ENCODE measurements around the gene MYO3A.

The MYO3A gene

DNA sequence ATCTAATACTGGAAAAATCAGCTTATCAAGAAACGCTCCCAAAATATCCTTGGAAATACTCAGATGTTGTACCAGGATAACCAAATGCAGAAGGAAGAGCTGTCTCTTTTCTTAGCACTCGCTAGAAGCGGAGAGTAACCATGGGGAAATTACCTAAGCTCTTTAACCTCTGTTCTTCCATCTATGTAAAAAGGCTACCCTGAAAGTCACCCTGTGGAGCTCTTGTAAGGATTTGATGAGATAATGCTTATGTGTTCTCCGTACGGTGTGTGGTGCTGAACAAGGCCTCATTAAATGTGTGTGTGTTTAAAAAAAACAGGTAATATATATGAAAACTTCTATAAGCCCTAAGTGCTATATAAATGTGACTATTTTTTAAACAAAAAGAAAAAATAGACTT lies 38.2 kb upstream of the MYO3A start:
- Histone ChIP-seq H3K4me2 (ENCODE audit: low read length) (no peak overlapping the region), H4K20me1 (ENCODE audit: control insufficient read depth, insufficient read depth, low read depth, low read length) (no peaks in the 10 kb centered on the region), H3K4me1 (ENCODE audit: control insufficient read depth, low read length) (no peaks in the 10 kb centered on the region), H3K36me3 (ENCODE audit: control insufficient read depth, low read length) (no peaks in the 10 kb centered on the region), H3K4me3 (ENCODE audit: low read length) (no peak overlapping the region), H3K27me3 (ENCODE audit: control insufficient read depth, low read length) (no peaks in the 10 kb centered on the region), H3K9me3 (ENCODE audit: control insufficient read depth, insufficient read depth, low read length) (no peaks in the 10 kb centered on the region), H3K9me2 (replicated peaks; ENCODE audit: control insufficient read depth, low read length) (no peaks in the 10 kb centered on the region), H3K79me2 (ENCODE audit: control insufficient read depth, low read length) (no peaks in the 10 kb centered on the region), H3K27ac (ENCODE audit: low read depth, low read length) (no peak overlapping the region), H3F3A (ENCODE audit: control insufficient read depth, insufficient read depth) (no peaks in the 10 kb centered on the region)
- no peak for TF ChIP-seq EZH2phosphoT487 (IDR thresholded peaks at IDR 0.05; ENCODE audit: borderline replicate concordance, low read length)
- TF ChIP-seq, protein P1, sequence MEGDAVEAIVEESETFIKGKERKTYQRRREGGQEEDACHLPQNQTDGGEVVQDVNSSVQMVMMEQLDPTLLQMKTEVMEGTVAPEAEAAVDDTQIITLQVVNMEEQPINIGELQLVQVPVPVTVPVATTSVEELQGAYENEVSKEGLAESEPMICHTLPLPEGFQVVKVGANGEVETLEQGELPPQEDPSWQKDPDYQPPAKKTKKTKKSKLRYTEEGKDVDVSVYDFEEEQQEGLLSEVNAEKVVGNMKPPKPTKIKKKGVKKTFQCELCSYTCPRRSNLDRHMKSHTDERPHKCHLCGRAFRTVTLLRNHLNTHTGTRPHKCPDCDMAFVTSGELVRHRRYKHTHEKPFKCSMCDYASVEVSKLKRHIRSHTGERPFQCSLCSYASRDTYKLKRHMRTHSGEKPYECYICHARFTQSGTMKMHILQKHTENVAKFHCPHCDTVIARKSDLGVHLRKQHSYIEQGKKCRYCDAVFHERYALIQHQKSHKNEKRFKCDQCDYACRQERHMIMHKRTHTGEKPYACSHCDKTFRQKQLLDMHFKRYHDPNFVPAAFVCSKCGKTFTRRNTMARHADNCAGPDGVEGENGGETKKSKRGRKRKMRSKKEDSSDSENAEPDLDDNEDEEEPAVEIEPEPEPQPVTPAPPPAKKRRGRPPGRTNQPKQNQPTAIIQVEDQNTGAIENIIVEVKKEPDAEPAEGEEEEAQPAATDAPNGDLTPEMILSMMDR (IDR thresholded peaks at IDR 0.05; ENCODE audit: low read depth, low read length, poor library complexity, severe bottlenecking), result no peak

DNA sequence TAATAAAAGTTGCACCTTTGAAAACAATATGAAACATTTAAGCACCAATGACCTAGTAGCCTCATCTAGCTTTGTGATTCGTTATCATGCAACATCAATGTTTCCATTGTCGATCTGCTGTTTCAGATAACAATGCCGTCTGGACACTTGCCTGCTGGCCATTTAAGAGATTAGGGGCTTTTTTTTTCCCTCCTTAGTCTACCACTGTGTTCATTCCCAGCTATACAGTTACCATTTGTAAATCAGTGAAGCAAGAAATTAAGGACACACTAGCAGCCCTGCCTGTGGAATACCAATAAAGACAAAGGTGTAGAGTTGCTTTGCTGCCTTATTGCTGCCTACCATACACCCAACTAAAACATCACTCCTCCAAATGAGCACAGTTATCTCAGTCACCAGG lies 37.6 kb upstream of the MYO3A start:
- Histone ChIP-seq H3K36me3 (ENCODE audit: control insufficient read depth, low read length) (no peaks in the 10 kb centered on the region), H3F3A (ENCODE audit: control insufficient read depth, insufficient read depth) (no peaks in the 10 kb centered on the region)

GRCh38 chr10:25899304-25899703 lies 34.7 kb upstream of the MYO3A start:
- Histone ChIP-seq H3K36me3 (ENCODE audit: control insufficient read depth, low read length) (no peaks in the 10 kb centered on the region), H3F3A (ENCODE audit: control insufficient read depth, insufficient read depth) (no peaks in the 10 kb centered on the region), H3K27me3 (ENCODE audit: control insufficient read depth, low read length) (no peaks in the 10 kb centered on the region), H3K4me2 (ENCODE audit: low read length) (no peak overlapping the region), H4K20me1 (ENCODE audit: control insufficient read depth, insufficient read depth, low read depth, low read length) (no peaks in the 10 kb centered on the region), H3K9me2 (replicated peaks; ENCODE audit: control insufficient read depth, low read length) (no peaks in the 10 kb centered on the region), H3K4me3 (ENCODE audit: low read length) (no peak overlapping the region), H3K27ac (ENCODE audit: low read depth, low read length) (no peak overlapping the region), H3K79me2 (ENCODE audit: control insufficient read depth, low read length) (no peaks in the 10 kb centered on the region), H3K4me1 (ENCODE audit: control insufficient read depth, low read length) (peaks cover 5% of the 10 kb centered on the region), H3K9me3 (ENCODE audit: control insufficient read depth, insufficient read depth, low read length) (no peaks in the 10 kb centered on the region)
- TF ChIP-seq EZH2phosphoT487 (IDR thresholded peaks at IDR 0.05; ENCODE audit: borderline replicate concordance, low read length), result no peak
- TF ChIP-seq, protein P1 (IDR thresholded peaks at IDR 0.05; ENCODE audit: low read depth, low read length, poor library complexity, severe bottlenecking), result no peak

More for the DNA sequence above, 37.6 kb upstream of the MYO3A start:
- H3K4me2 ChIP-seq (ENCODE audit: low read length), result no peak overlapping the region
- no peaks in the 10 kb centered on the region for H3K9me3 ChIP-seq (ENCODE audit: control insufficient read depth, insufficient read depth, low read length)
- no peaks in the 10 kb centered on the region for H3K27me3 ChIP-seq (ENCODE audit: control insufficient read depth, low read length)
- H3K9me2 ChIP-seq (replicated peaks; ENCODE audit: control insufficient read depth, low read length), result no peaks in the 10 kb centered on the region
- H3K79me2 ChIP-seq (ENCODE audit: control insufficient read depth, low read length), result no peaks in the 10 kb centered on the region
- no peak for TF ChIP-seq EZH2phosphoT487 (IDR thresholded peaks at IDR 0.05; ENCODE audit: borderline replicate concordance, low read length)
- TF ChIP-seq, protein P1 (IDR thresholded peaks at IDR 0.05; ENCODE audit: low read depth, low read length, poor library complexity, severe bottlenecking), result no peak
- no peaks in the 10 kb centered on the region for H4K20me1 ChIP-seq (ENCODE audit: control insufficient read depth, insufficient read depth, low read depth, low read length)
- no peak overlapping the region for H3K4me3 ChIP-seq (ENCODE audit: low read length)
- H3K27ac ChIP-seq (ENCODE audit: low read depth, low read length), result no peak overlapping the region
- no peaks in the 10 kb centered on the region for H3K4me1 ChIP-seq (ENCODE audit: control insufficient read depth, low read length)

- Histone ChIP-seq H3K4me2 (ENCODE audit: low read length) (no peak overlapping the region), H3K27ac (ENCODE audit: low read depth, low read length) (no peak overlapping the region), H4K20me1 (ENCODE audit: control insufficient read depth, insufficient read depth, low read depth, low read length) (no peaks in the 10 kb centered on the region), H3K4me1 (ENCODE audit: control insufficient read depth, low read length) (peaks cover 5% of the 10 kb centered on the region), H3K9me2 (replicated peaks; ENCODE audit: control insufficient read depth, low read length) (no peaks in the 10 kb centered on the region), H3K79me2 (ENCODE audit: control insufficient read depth, low read length) (no peaks in the 10 kb centered on the region), H3K27me3 (ENCODE audit: control insufficient read depth, low read length) (no peaks in the 10 kb centered on the region), H3K4me3 (ENCODE audit: low read length) (no peak overlapping the region), H3K36me3 (ENCODE audit: control insufficient read depth, low read length) (no peaks in the 10 kb centered on the region), H3F3A (ENCODE audit: control insufficient read depth, insufficient read depth) (no peaks in the 10 kb centered on the region), H3K9me3 (ENCODE audit: control insufficient read depth, insufficient read depth, low read length) (no peaks in the 10 kb centered on the region)
- TF ChIP-seq, protein P1 (IDR thresholded peaks at IDR 0.05; ENCODE audit: low read depth, low read length, poor library complexity, severe bottlenecking), result no peak
- no peak for TF ChIP-seq EZH2phosphoT487 (IDR thresholded peaks at IDR 0.05; ENCODE audit: borderline replicate concordance, low read length)
These were observed 32.8 kb upstream of the MYO3A start for GRCh38 chr10:25901199-25901598.
